OCI-LY7 (cell line): ENCODE measurements around the gene TNNI3K. TPM values are rescaled to one million over a fixed set of nuclear protein-coding genes. Genes with fewer than 3 reads are reported as not detected.
A peak's percentile ranks its signal among the peaks of the same experiment; 100 is the strongest.

ENCODE experiments used
- BruUV-seq: library from RNA; stranded (reverse); fragments of 400-500 nt; replicated peaks from 2 replicates; lab custom pipeline; 2021; lab: Mats Ljungman, UMichigan
- CTCF ChIA-PET: fragments of 300-600 bp; sonication (Branson Sonifier 250); formaldehyde crosslinking; loops from one replicate; lab custom pipeline; 2022; ENCODE audit warnings: antibody characterized with exemption; ENCODE audit not compliant: unreplicated experiment; lab: Charles Lee
- POLR2A ChIA-PET: fragments of 300-600 bp; sonication (Branson Sonifier 250); formaldehyde crosslinking; loops from one replicate; lab custom pipeline; 2022; ENCODE audit warnings: antibody characterized with exemption; lab: Charles Lee
- DNase-seq: peaks from one replicate; pipeline ENCODE4 v3.0.0-alpha.2; 2015; ENCODE audit warnings: low spot score
- H2AFZ ChIP-seq: fragments of 200-600 bp; sonication (generic), shearing (Covaris generic); 2 replicates; pipeline ENCODE4 v1.6.1; 2014; ENCODE audit warnings: mild to moderate bottlenecking, antibody characterized with exemption, low read length, moderate library complexity
- H3K27ac ChIP-seq: fragments of 200-600 bp; sonication (generic); 2 replicates; pipeline ENCODE4 v1.5.1; 2014; ENCODE audit warnings: mixed run types, low read depth, mild to moderate bottlenecking, moderate library complexity, low read length, inconsistent platforms; ENCODE audit not compliant: poor library complexity, severe bottlenecking
- H3K36me3 ChIP-seq: fragments of 200-600 bp; sonication (generic); 2 replicates; pipeline ENCODE4 v1.6.1; 2014; ENCODE audit warnings: mild to moderate bottlenecking, antibody characterized with exemption, low read length, moderate library complexity, mixed read lengths; ENCODE audit not compliant: insufficient read depth
- H3K4me1 ChIP-seq: fragments of 200-600 bp; sonication (generic); 2 replicates; pipeline ENCODE4 v1.5.1; 2014; ENCODE audit warnings: mild to moderate bottlenecking, low read length; ENCODE audit not compliant: insufficient read depth, poor library complexity, severe bottlenecking
- H3K4me2 ChIP-seq: fragments of 200-600 bp; sonication (generic); 2 replicates; pipeline ENCODE4 v1.6.1; 2014; ENCODE audit warnings: mild to moderate bottlenecking, low read length
- H3K4me3 ChIP-seq: fragments of 200-600 bp; sonication (generic); 2 replicates; pipeline ENCODE4 v1.5.1; 2014; ENCODE audit warnings: mild to moderate bottlenecking, low read depth, low read length; ENCODE audit not compliant: poor library complexity, severe bottlenecking
- H3K79me2 ChIP-seq: fragments of 200-600 bp; sonication (generic); 2 replicates; pipeline ENCODE4 v1.6.1; 2016; ENCODE audit warnings: low read depth, mild to moderate bottlenecking, low read length, moderate library complexity, mixed read lengths; ENCODE audit not compliant: insufficient read depth
- H3K9me2 ChIP-seq: fragments of 200-600 bp; sonication (generic); 2 replicates; pipeline ENCODE4 v1.6.1; 2016; ENCODE audit warnings: mild to moderate bottlenecking, low read length, mixed read lengths; ENCODE audit not compliant: insufficient read depth
- H3K9me3 ChIP-seq: fragments of 200-600 bp; sonication (generic); 2 replicates; pipeline ENCODE4 v1.6.1; 2014; ENCODE audit warnings: mild to moderate bottlenecking, mixed run types, low read length, mixed read lengths
- H4K20me1 ChIP-seq: fragments of 200-600 bp; sonication (generic); 2 replicates; pipeline ENCODE4 v1.6.1; 2014; ENCODE audit warnings: mild to moderate bottlenecking, antibody characterized with exemption, low read length, moderate library complexity, mixed read lengths; ENCODE audit not compliant: insufficient read depth
- EZH2phosphoT487 ChIP-seq: fragments of 200-600 bp; sonication (generic); IDR thresholded peaks from 2 replicates; pipeline ENCODE4 v1.6.1; 2018; ENCODE audit warnings: low read depth, borderline replicate concordance, mild to moderate bottlenecking, mixed run types, antibody characterized with exemption, low read length, moderate library complexity, mixed read lengths
- intact Hi-C: fragments of 100-400 bp; cut with micrococcal nuclease; formaldehyde crosslinking; loops from one replicate; pipeline ENCODE4 v1.10.0; 2022; ENCODE audit not compliant: unreplicated experiment
- total RNA-seq, 2 experiments: library from RNA; depleted of rRNA in 1 of 2; stranded (reverse); fragments of >200 nt in 1 of 2; shearing (Covaris generic) in 1 of 2; gene quantifications; 2 replicates each; pipeline ENCODE4 v1.2.3, GENCODE V29; 2014 to 2022
- TF ChIP-seq, protein P1 (sequence below): fragments of 200-600 bp; sonication (generic); conservative IDR thresholded peaks from 2 replicates; pipeline ENCODE4 v1.5.1; 2014; ENCODE audit warnings: mild to moderate bottlenecking, antibody characterized with exemption, low read length, moderate library complexity, mixed read lengths

The TNNI3K gene
- total RNA-seq, 2 experiments from 2014 or later: not detected

DNA sequence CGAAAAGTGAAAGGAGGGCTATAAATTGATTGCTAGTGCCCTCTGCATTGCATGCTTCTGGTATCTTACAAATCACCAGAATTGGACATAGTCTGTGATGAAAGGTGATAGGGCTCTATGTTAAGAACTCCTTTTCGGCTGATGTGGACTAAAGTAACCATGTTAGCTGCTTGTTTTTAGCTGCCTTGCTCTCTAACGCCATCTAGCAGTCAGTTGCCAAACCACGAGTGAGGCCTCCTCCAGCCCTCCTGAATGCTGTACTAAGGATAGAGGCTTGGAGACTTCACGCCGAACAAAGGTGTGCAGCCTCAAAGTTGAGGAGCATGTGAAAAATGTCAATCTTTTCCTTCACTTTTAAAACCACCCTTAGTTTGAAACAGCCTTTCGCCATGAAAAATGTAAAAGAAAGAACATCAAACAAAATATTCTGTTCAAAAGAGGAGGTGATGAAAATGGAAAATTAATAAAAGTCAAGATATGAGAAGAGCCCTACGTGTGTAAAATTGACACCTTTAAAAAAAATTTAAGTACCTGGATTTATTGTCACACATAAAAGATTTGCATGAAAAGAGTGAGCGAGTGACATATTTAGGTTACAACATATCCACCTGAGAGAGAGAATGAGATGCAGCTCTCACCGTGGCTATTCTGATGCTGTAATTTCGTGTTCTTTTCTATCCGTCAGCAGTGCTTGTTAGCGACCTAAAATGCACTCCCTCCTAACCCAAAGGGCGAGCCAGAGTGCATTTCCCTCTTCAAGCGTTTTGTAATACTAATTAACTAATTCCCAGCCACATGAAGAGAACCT, 269.1 kb downstream of the TNNI3K start:
- no peak overlapping the region for H3K4me2 ChIP-seq
- intact Hi-C loops: no loop called here
- no peak overlapping the region for H2AFZ ChIP-seq

DNA sequence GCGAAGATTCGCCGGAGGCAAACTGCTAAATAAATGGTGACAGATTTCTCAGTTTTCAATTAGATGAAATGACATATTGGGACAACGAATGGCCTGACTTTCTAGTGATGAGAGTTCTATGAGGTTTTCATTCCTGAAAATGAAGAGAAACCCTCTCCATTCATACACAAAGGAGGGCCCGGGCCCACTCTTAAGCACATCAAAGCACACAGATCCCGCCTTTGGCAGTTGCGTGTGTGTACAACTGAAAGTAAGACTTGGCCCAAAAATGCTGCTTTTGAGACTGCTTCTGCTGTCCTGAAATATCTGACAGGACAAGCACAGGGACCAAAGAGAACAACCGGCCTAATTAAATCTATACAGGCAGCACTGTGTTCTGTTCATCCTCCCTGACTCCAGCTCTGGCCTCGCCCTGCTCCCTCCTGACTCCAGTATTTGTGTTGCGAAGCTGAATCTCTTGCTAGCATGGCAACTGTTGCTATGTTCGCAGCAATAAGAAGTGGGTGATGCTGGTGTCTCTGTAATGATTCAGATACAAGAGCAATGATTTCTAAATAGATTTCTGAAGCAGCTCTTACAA, 269.8 kb downstream of the TNNI3K start:
- no TSS peak for BruUV-seq
- H3K79me2 ChIP-seq: no peaks in the 10 kb centered on the region
- intact Hi-C loops: no loop called here
- no peak overlapping the region for H3K4me3 ChIP-seq
- H3K36me3 ChIP-seq: no peaks in the 10 kb centered on the region
- TF ChIP-seq, protein P1, sequence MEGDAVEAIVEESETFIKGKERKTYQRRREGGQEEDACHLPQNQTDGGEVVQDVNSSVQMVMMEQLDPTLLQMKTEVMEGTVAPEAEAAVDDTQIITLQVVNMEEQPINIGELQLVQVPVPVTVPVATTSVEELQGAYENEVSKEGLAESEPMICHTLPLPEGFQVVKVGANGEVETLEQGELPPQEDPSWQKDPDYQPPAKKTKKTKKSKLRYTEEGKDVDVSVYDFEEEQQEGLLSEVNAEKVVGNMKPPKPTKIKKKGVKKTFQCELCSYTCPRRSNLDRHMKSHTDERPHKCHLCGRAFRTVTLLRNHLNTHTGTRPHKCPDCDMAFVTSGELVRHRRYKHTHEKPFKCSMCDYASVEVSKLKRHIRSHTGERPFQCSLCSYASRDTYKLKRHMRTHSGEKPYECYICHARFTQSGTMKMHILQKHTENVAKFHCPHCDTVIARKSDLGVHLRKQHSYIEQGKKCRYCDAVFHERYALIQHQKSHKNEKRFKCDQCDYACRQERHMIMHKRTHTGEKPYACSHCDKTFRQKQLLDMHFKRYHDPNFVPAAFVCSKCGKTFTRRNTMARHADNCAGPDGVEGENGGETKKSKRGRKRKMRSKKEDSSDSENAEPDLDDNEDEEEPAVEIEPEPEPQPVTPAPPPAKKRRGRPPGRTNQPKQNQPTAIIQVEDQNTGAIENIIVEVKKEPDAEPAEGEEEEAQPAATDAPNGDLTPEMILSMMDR: no peak
- no peak for TF ChIP-seq EZH2phosphoT487
- ChIA-PET POLR2A (no interaction called here), CTCF (no interaction called here)
- no peak overlapping the region for H2AFZ ChIP-seq
- no peaks in the 10 kb centered on the region for H3K4me1 ChIP-seq
- no peak overlapping the region for H3K27ac ChIP-seq
- no peak for DNase-seq
- no peaks in the 10 kb centered on the region for H3K9me2 ChIP-seq
- no peaks in the 10 kb centered on the region for H4K20me1 ChIP-seq
- H3K4me2 ChIP-seq: no peak overlapping the region
- H3K9me3 ChIP-seq: no peaks in the 10 kb centered on the region

More for the DNA sequence above, 269.1 kb downstream of the TNNI3K start:
- ChIA-PET CTCF (no interaction called here), POLR2A (interaction anchor here (1.1 kb wide), 1 partner anchor 179 kb away, joined by 3 read pairs; no protein-coding TSS in a partner anchor)
- TF ChIP-seq EZH2phosphoT487: no peak
- TF ChIP-seq, protein P1: peak; percentile 85
- no peak overlapping the region for H3K4me3 ChIP-seq
- no peaks in the 10 kb centered on the region for H3K9me2 ChIP-seq
- no peaks in the 10 kb centered on the region for H3K9me3 ChIP-seq
- H3K36me3 ChIP-seq: no peaks in the 10 kb centered on the region
- BruUV-seq: no TSS peak
- no peak overlapping the region for H3K27ac ChIP-seq
- DNase-seq: peak; percentile 52
- H3K4me1 ChIP-seq: no peaks in the 10 kb centered on the region
- H3K79me2 ChIP-seq: no peaks in the 10 kb centered on the region
- no peaks in the 10 kb centered on the region for H4K20me1 ChIP-seq
